ENCODE data around the gene IGSF21. TPM values are rescaled to one million over a fixed set of nuclear protein-coding genes. Genes with fewer than 3 reads are reported as not detected.
A peak's percentile ranks its signal among the peaks of the same experiment; 100 is the strongest.

Gene IGSF21
- total RNA-seq, 4 donors from 2014 or later: 0.11 to 2.6 (median 0.69) TPM

DNA sequence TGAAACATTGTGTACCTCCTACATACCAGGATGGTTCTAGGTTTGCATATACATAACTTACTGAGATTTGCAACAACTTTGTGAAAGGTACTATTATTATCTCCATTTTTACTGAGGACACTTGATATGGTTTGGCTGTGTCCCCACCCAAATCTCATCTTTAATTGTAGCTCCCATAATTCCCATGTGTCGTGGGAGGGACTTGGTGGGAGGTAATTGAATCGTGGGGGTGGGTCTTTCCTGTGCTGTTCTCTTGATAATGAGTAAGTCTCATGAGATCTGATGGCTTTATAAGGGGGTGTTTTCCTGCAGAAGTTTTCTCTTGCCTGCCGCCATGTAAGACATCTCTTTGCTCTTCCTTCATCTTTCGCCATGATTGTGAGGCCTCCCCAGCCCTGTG lies 40.1 kb downstream of the IGSF21 start:
- no peak overlapping the region for H3K27ac ChIP-seq
- H3K36me3 ChIP-seq: no peaks in the 10 kb centered on the region
- TF ChIP-seq, protein P1, sequence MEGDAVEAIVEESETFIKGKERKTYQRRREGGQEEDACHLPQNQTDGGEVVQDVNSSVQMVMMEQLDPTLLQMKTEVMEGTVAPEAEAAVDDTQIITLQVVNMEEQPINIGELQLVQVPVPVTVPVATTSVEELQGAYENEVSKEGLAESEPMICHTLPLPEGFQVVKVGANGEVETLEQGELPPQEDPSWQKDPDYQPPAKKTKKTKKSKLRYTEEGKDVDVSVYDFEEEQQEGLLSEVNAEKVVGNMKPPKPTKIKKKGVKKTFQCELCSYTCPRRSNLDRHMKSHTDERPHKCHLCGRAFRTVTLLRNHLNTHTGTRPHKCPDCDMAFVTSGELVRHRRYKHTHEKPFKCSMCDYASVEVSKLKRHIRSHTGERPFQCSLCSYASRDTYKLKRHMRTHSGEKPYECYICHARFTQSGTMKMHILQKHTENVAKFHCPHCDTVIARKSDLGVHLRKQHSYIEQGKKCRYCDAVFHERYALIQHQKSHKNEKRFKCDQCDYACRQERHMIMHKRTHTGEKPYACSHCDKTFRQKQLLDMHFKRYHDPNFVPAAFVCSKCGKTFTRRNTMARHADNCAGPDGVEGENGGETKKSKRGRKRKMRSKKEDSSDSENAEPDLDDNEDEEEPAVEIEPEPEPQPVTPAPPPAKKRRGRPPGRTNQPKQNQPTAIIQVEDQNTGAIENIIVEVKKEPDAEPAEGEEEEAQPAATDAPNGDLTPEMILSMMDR (IDR thresholded peaks at IDR 0.05): no peak
- TF ChIP-seq POLR2A (IDR thresholded peaks at IDR 0.05): no peak
- no peak overlapping the region for H3K4me3 ChIP-seq (replicated peaks in 1 of 3)
- H3K4me1 ChIP-seq: peaks cover 0 to 5% of the 10 kb centered on the region in 2 donors
- H3K9me3 ChIP-seq: no peaks in the 10 kb centered on the region
- intact Hi-C loops (cut with DNase I): no loop called here
- no peaks in the 10 kb centered on the region for H3K27me3 ChIP-seq
- no peak for DNase-seq
- WGBS, 2 donors: 85 to 86% methylated on average over 4 of the region's 4 CpGs

GRCh38 chr1:18148461-18148860 lies 40.9 kb downstream of the IGSF21 start:
- H3K4me1 ChIP-seq: peaks cover 0 to 5% of the 10 kb centered on the region in 2 donors
- no peak for DNase-seq
- no peaks in the 10 kb centered on the region for H3K27me3 ChIP-seq
- no peak overlapping the region for H3K27ac ChIP-seq
- intact Hi-C loops (cut with DNase I): no loop called here
- no peaks in the 10 kb centered on the region for H3K9me3 ChIP-seq
- 81 to 86% methylated on average over 5 of the region's 5 CpGs for WGBS, 2 donors
- no peak overlapping the region for H3K4me3 ChIP-seq (replicated peaks in 1 of 3)
- H3K36me3 ChIP-seq: no peaks in the 10 kb centered on the region
- TF ChIP-seq, protein P1 (IDR thresholded peaks at IDR 0.05): no peak
- no peak for TF ChIP-seq POLR2A (IDR thresholded peaks at IDR 0.05)

DNA sequence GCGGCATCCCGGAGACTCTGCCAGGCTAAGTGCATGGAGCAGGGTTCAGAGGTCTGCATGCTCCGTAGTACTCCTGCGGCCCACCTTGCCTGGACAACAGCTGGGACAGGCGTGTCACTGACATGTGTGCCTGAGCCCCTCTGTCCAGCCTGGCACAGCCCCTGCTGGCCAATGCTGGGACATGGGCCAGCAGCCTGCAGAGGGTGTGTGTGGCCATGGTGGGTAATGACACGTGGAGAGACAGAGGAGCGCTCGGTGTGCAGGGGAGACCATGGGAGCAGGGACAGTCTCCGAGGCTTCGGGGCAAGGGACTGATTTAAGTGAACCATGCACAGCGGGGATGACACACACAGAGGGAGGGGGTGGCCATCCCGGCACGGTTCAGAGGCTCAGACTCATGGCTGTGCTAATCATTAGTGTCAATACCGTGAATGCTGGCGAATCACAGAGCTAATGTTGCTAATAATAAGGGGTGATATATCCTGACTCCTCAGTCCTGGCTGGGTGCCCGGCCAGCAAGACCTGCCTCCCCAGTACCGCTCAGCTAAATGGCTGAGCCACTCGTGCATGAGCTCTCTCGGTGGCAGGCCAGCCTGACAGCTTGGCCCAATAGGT lies 41.5 kb downstream of the IGSF21 start:
- DNase-seq: peak; percentile 58 to 72
- no peaks in the 10 kb centered on the region for H3K9me3 ChIP-seq
- no peaks in the 10 kb centered on the region for H3K27me3 ChIP-seq
- H3K4me3 ChIP-seq (replicated peaks in 1 of 3): no peak overlapping the region
- intact Hi-C loops (cut with DNase I): no loop called here
- peaks cover 0 to 5% of the 10 kb centered on the region in 2 donors for H3K4me1 ChIP-seq
- no peak overlapping the region for H3K27ac ChIP-seq
- no peak for TF ChIP-seq POLR2A (IDR thresholded peaks at IDR 0.05)
- TF ChIP-seq, protein P1 (IDR thresholded peaks at IDR 0.05): peak in 2 of 6 experiments; percentile 15 to 28
- H3K36me3 ChIP-seq: no peaks in the 10 kb centered on the region
- WGBS, 2 donors: 22 to 41% methylated on average over 9 to 17 of the region's 19 CpGs

- H3K36me3 ChIP-seq: no peaks in the 10 kb centered on the region
- intact Hi-C loops (cut with DNase I): no loop called here
- TF ChIP-seq POLR2A (IDR thresholded peaks at IDR 0.05): no peak
- TF ChIP-seq, protein P1 (IDR thresholded peaks at IDR 0.05): no peak
- no peaks in the 10 kb centered on the region for H3K9me3 ChIP-seq
- DNase-seq: no peak
- H3K27ac ChIP-seq: no peak overlapping the region
- H3K4me1 ChIP-seq: peaks cover 0 to 5% of the 10 kb centered on the region in 2 donors
- 70 to 78% methylated on average over 8 of the region's 8 CpGs for WGBS, 2 donors
- H3K4me3 ChIP-seq (replicated peaks in 1 of 3): no peak overlapping the region
- H3K27me3 ChIP-seq: no peaks in the 10 kb centered on the region
Observed at GRCh38 chr1:18151436-18152122, 44.0 kb downstream of the IGSF21 start.

Measured in thyroid gland (tissue), 4 donors.